Hepatocyte (in vitro differentiated cells): ENCODE data around the gene ABCF1. TPM values are rescaled to one million over a fixed set of nuclear protein-coding genes. Genes with fewer than 3 reads are reported as not detected.

ENCODE experiments used
- DNase-seq: peaks from one replicate; pipeline ENCODE4 v3.0.0-alpha.2; 2016; ENCODE audit warnings: low spot score
- H2AFZ ChIP-seq: fragments of 200-600 bp; sonication (generic); 2 replicates; pipeline ENCODE4 v1.6.0; 2016; ENCODE audit warnings: antibody characterized with exemption, mild to moderate bottlenecking
- H3K27ac ChIP-seq: fragments of 200-600 bp; sonication (generic); 2 replicates; pipeline ENCODE4 v1.5.1; 2016; ENCODE audit warnings: mild to moderate bottlenecking
- H3K27me3 ChIP-seq: fragments of 200-600 bp; sonication (generic); 2 replicates; pipeline ENCODE4 v1.6.1; 2016
- H3K36me3 ChIP-seq: fragments of 200-600 bp; sonication (generic); replicated peaks from 2 replicates; pipeline ENCODE4 v1.5.1; 2016; ENCODE audit warnings: low read depth; ENCODE audit not compliant: insufficient read depth
- H3K4me1 ChIP-seq: fragments of 200-600 bp; sonication (generic); 2 replicates; pipeline ENCODE4 v1.5.1; 2016; ENCODE audit warnings: mild to moderate bottlenecking, moderate library complexity; ENCODE audit not compliant: insufficient read depth
- H3K4me2 ChIP-seq: fragments of 200-600 bp; sonication (generic); 2 replicates; pipeline ENCODE4 v1.6.0; 2016
- H3K4me3 ChIP-seq: fragments of 200-600 bp; sonication (generic); 2 replicates; pipeline ENCODE4 v1.5.1; 2016; ENCODE audit warnings: mild to moderate bottlenecking
- H3K79me2 ChIP-seq: fragments of 200-600 bp; sonication (generic); 2 replicates; pipeline ENCODE4 v1.6.0; 2017; ENCODE audit warnings: mild to moderate bottlenecking
- H3K9me2 ChIP-seq: fragments of 200-600 bp; sonication (generic); replicated peaks from 2 replicates; pipeline ENCODE4 v1.6.0; 2017; ENCODE audit warnings: mild to moderate bottlenecking; ENCODE audit not compliant: insufficient read depth
- H3K9me3 ChIP-seq: fragments of 200-600 bp; sonication (generic); 2 replicates; pipeline ENCODE4 v1.5.1; 2016; ENCODE audit warnings: low read depth, mild to moderate bottlenecking
- H4K20me1 ChIP-seq: fragments of 200-600 bp; sonication (generic); 2 replicates; pipeline ENCODE4 v1.6.0; 2016; ENCODE audit warnings: mild to moderate bottlenecking; ENCODE audit not compliant: insufficient read depth, poor library complexity, severe bottlenecking
- EZH2 ChIP-seq: fragments of 200-600 bp; sonication (generic); IDR thresholded peaks from 2 replicates; pipeline ENCODE4 v1.6.1; 2016; ENCODE audit warnings: antibody characterized with exemption, mild to moderate bottlenecking, borderline replicate concordance
- EZH2phosphoT487 ChIP-seq: fragments of 200-600 bp; sonication (generic); IDR thresholded peaks from one replicate; pipeline ENCODE4 v1.6.1; 2018; ENCODE audit warnings: antibody characterized with exemption, mild to moderate bottlenecking, low read depth, moderate library complexity; ENCODE audit not compliant: unreplicated experiment, severe bottlenecking
- WGBS: methylation state at CpG from one replicate; pipeline ENCODE4 v1.1.6; 2016; ENCODE audit warnings: low lambda C conversion rate; ENCODE audit errors: missing lambda C conversion rate; 5-methylcytosine and 5-hydroxymethylcytosine counted together
- polyA plus RNA-seq: library from polyadenylated mRNA; unstranded; fragments of >200 nt; fragmentation: Nextera tagmentation; extraction: Ambion mirVana; gene quantifications from 2 replicates; pipeline ENCODE4 v1.2.1, GENCODE V29; 2016
- total RNA-seq: library from RNA; depleted of rRNA; stranded (reverse); fragments of >200 nt; gene quantifications from 2 replicates; pipeline ENCODE4 v1.2.3, GENCODE V29; 2014
- TF ChIP-seq, protein P1 (sequence below): fragments of 200-600 bp; sonication (generic); IDR thresholded peaks from 2 replicates; pipeline ENCODE4 v1.5.1; 2016; ENCODE audit warnings: antibody characterized with exemption, mild to moderate bottlenecking; ENCODE audit not compliant: poor library complexity

The ABCF1 gene
- total and polyA plus RNA-seq, 2 experiments from 2014 or later: 36.5 to 62.0 TPM

DNA sequence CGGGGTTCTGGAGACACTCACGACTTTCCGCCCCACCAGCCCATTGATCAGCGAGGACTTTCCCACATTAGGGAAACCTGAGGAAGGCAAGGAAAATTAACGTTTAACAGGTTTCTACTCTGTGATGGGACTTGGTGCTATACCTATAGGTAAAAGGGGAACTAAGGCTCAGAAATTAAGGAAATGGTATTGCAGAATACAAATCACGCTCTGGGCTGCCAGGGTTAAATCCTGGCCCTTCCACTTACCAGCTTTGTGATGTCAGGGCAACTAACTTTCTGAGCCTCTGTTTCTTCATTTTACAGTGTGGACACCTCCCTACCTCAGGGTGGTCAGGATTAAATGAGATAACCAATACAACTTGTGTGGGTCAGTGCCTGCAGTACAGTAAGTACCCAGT is 23.8 kb upstream of the ABCF1 start:
- Histone ChIP-seq H3K9me2 (no peaks in the 10 kb centered on the region), H3K27ac (no peak overlapping the region), H3K79me2 (no peaks in the 10 kb centered on the region), H3K27me3 (no peaks in the 10 kb centered on the region), H3K4me2 (no peak overlapping the region), H3K4me1 (no peaks in the 10 kb centered on the region), H3K9me3 (no peaks in the 10 kb centered on the region), H3K4me3 (no peak overlapping the region), H2AFZ (no peak overlapping the region), H4K20me1 (no peaks in the 10 kb centered on the region), H3K36me3 (no peaks in the 10 kb centered on the region)
- DNase-seq: no peak
- 90% methylated on average over 6 of the region's 6 CpGs for WGBS
- TF ChIP-seq EZH2phosphoT487 (no peak), EZH2 (no peak)
- TF ChIP-seq, protein P1, sequence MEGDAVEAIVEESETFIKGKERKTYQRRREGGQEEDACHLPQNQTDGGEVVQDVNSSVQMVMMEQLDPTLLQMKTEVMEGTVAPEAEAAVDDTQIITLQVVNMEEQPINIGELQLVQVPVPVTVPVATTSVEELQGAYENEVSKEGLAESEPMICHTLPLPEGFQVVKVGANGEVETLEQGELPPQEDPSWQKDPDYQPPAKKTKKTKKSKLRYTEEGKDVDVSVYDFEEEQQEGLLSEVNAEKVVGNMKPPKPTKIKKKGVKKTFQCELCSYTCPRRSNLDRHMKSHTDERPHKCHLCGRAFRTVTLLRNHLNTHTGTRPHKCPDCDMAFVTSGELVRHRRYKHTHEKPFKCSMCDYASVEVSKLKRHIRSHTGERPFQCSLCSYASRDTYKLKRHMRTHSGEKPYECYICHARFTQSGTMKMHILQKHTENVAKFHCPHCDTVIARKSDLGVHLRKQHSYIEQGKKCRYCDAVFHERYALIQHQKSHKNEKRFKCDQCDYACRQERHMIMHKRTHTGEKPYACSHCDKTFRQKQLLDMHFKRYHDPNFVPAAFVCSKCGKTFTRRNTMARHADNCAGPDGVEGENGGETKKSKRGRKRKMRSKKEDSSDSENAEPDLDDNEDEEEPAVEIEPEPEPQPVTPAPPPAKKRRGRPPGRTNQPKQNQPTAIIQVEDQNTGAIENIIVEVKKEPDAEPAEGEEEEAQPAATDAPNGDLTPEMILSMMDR: no peak

DNA sequence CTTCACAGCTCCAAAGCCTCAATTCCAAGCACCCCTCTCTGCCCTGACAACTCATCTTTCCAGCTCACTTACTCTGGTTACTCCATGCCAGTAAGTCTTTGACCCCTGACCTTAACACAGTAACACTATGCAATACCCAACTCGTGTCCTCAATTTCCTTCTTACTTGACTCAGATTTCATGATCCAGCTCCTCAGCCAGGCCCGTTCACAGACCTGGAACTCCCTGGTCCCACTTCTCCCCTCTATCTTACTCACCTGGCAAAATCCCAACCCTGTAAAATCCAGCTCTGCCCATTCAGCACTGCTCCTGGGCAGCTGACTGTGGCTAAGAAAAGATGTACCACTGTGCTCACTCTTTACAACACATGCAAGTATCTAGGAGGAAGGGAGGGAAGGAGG is 22.9 kb upstream of the ABCF1 start:
- no peaks in the 10 kb centered on the region for H3K79me2 ChIP-seq
- no peaks in the 10 kb centered on the region for H3K9me2 ChIP-seq
- H3K27ac ChIP-seq: no peak overlapping the region
- no peaks in the 10 kb centered on the region for H3K4me1 ChIP-seq
- TF ChIP-seq EZH2phosphoT487 (no peak), EZH2 (no peak)
- TF ChIP-seq, protein P1: no peak
- no peaks in the 10 kb centered on the region for H3K36me3 ChIP-seq
- H3K4me3 ChIP-seq: no peak overlapping the region
- no peaks in the 10 kb centered on the region for H4K20me1 ChIP-seq
- H3K4me2 ChIP-seq: no peak overlapping the region
- whole genome bisulfite sequencing: 81% methylated on average over 2 of the region's 2 CpGs
- no peaks in the 10 kb centered on the region for H3K9me3 ChIP-seq
- no peak for DNase-seq
- no peaks in the 10 kb centered on the region for H3K27me3 ChIP-seq
- no peak overlapping the region for H2AFZ ChIP-seq

DNA sequence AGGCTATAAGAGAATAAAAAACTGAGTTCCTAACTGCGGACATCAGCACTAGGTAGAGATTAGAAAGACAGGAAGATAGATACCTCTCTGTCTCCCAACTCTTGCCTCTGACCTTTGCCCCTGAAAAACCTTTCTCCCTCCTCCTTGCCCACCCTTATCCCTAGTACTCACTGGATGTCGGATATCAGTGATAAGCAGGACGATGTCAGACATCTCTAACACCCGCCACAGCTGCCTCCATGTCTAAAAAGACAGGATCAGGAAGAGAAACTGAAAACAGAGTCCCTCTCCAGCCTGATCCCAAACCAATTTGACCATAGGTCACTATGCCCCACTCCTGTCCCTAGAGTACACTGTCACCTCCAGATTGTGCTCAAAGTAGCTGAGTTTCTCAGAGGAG is 16.8 kb upstream of the ABCF1 start:
- peaks cover 15% of the 10 kb centered on the region for H4K20me1 ChIP-seq
- H3K9me3 ChIP-seq: no peaks in the 10 kb centered on the region
- H3K27ac ChIP-seq: no peak overlapping the region
- no peaks in the 10 kb centered on the region for H3K9me2 ChIP-seq
- H3K36me3 ChIP-seq: no peaks in the 10 kb centered on the region
- no peak for DNase-seq
- H3K4me1 ChIP-seq: peaks cover 13% of the 10 kb centered on the region
- H3K4me3 ChIP-seq: no peak overlapping the region
- no peaks in the 10 kb centered on the region for H3K27me3 ChIP-seq
- WGBS: 96% methylated on average over 4 of the region's 4 CpGs
- peak overlapping the region; percentile 92 for H3K4me2 ChIP-seq
- peaks cover 39% of the 10 kb centered on the region for H3K79me2 ChIP-seq
- H2AFZ ChIP-seq: no peak overlapping the region
- TF ChIP-seq EZH2phosphoT487 (no peak), EZH2 (no peak)
- TF ChIP-seq, protein P1: no peak
